Activated CD4-positive, alpha-beta T cell treated with anti-CD3 and anti-CD28 coated beads, Interleukin-2, Interleukin-4, amounts not matched to agents 100 ng/mL and 50 ng/mL, durations not matched to agents 16 hours and 8 hours (primary cell): ENCODE data around the gene CA10.

Experiments used
- DNase-seq: peaks from one replicate; pipeline ENCODE4 v3.0.0-alpha.2; 2020; ENCODE audit warnings: low spot score

The CA10 gene

DNA sequence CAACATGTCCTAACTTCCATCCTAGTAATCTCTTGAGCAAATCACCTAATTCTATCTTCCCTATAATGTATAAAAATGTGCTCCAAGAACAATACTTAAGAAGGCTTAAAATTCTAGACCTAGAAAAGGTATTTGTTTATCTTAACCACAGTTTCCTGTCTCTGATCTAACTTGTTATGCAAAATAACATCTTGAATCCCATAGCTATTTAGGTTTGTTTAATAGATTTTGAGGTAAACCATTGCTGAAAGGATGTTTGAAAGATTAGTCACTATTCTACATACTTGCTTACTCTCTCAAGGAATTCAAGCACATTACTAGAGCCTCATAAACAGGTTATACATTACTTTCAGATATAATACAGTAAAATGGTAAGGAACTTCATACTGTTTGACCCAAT lies 13.0 kb downstream of the CA10 start:
- DNase-seq = no peak

DNA sequence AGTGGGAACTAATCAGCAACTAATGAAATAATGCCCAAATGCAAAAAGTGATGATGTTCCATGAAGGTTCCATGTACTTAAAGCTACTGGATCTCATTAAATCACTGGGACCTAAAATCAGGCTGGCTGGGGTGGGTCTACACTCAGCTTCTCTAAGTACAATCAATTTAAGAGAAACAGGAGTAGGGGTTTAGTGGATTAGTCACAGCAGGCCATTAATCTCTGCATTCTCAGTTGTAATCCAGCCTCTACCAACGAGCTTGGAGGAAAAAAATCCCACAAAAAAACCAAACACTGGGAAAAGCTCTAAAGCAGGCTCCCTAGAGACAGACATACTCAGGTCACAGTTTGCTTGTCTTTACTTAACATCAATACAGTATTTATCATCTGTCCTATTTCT lies 15.0 kb downstream of the CA10 start:
- DNase-seq = no peak

DNA sequence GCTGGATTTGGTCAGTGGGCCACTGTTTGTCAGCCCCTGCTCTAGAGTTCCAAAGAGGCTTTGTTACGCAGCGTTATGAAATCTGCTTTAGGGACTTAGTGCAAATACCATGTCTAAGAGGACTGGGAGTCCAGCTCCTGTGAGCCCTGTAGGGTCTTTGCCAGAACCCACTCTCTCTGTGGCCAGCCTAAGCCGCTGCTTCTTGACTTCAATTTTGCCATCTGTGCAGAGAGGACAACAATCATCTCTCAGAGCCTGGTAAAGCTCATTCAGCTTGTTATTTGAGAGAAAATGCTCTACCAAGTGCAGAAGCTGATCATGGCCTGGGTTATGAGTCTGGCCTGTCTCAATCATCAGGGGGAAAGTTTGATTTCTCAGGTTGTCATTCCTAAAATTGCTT lies 17.9 kb downstream of the CA10 start:
- DNase-seq = no peak

DNA sequence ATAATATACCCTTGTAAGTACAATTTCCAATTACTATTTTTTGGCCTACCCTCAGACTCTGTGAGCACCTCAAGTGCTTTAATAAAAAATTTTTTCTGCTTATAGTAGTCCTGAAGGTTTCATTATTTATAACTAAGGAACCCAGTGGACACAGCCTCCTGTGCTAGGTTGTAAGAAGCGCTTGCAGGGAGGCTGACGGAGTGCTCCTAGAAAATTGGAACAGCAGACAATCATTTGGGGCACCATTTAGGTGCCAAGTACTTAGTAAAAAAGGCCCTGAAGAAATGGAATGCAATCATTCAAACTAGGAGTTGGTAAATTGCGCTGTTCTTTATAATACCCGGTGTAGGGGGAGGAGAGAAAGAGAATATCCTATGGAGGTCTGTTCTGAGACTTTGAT lies 19.8 kb downstream of the CA10 start:
- no peak for DNase-seq

DNA sequence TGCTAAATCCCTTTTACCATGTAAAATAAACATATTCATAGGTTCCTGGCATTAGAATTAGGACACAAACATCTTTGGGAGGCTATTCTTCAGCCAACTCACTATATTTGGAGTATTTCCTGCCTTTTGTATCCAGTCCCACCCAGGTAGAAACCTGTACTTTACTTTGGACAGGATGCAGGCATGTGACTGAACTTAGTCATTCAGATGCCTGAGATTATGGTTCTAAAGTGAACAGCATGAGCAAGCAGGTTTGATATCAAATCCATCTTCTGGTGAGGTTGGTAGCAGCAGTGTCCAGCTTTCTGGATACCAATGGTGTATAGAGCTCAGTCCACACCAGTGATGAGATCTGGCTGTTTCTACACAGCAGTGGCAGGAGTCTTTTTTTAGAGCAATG lies 20.2 kb downstream of the CA10 start:
- DNase-seq = no peak

DNA sequence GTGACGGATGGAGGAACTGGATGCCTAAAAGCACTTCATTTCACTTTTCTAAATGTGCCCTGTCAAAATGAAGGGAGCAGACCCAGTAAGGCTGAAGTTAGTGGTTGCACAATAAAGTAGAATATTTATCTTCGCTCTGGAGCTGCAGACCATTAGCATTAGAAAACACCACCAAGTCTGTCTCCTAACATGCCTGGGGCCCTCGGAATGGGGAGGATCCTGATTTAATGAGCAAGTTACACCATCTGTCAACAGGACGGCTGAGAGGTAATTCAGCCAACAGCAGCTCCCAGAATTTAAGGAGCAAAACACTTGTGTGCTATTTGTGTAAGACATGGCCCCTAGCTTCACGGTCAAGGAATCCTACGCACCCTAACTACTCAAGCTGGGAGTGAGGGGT lies 22.3 kb downstream of the CA10 start:
- no peak for DNase-seq

DNA sequence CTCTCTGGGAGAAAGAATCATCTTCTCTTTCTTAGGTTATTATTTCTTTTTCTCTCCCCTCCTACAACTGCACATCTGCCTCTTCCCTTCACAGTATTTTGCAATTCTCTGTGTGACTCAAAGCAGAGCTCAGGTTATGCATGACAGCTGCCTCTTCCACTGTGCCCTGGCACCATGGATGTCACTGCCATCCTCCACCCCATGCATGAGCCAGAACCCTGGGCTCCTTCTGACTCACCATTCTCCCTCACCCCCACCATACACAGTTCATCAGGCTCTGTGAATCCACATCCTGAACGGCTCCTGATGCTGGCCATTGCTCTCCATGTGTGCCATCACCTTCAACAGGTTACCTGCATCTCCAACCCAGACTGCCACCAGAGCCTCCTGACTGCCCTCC lies 23.9 kb downstream of the CA10 start:
- no peak for DNase-seq

DNA sequence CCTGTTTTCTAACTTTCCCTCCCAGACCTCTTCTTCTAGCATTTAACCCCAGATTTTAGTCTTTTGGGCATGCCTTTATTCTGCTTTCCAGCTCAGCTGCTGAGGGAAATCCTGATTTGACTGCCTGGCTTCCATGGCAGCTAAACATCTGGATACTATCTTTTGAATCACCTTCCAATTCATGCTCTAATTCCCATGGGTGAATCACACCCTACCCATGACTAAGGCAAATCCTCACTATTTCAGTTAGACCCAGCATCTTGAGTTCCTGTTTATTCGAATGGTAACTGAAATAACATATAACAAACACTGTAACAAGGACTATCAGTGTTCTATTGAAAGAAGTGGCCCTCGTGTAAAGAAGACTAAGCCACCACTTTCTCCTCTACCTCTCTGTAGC lies 29.8 kb downstream of the CA10 start:
- DNase-seq = no peak

DNA sequence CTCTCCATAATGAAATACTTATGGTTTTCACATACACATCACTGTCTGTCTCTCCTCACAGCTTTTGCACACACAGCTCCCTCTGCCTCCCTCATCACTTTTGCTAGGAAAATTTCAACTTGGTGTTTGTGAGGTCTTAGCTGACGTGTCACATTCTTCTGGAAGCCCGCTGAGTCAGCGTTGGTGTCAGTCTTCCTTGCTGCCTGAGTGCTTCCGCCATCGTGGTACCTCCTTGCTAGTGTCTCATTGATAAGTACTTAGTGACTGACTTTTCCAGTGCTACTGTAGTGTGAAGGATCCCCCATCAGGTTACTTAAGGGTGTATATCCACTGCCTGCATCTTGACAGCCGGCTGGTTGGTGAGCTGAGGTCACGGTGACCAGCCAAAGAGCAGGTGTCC lies 33.5 kb downstream of the CA10 start:
- no peak for DNase-seq

DNA sequence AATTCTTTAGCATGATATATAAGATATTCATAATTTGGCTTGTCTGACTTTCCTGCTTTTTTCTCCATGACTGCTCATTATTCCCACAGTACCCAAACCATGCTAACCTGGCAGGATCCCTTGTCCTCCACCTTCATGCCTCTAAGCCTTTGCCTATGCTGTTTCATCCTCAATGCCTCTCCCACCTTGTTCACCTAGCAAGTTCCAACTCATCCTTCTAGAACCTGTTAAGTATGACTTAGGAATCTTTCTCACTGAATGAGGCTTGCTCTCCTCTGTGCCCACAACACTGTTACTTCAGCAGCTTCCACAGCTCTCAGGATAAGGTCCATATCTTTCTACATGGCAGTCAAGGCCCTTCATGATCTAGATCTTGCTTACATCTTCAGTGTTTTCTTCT lies 34.0 kb downstream of the CA10 start:
- DNase-seq = no peak

DNA sequence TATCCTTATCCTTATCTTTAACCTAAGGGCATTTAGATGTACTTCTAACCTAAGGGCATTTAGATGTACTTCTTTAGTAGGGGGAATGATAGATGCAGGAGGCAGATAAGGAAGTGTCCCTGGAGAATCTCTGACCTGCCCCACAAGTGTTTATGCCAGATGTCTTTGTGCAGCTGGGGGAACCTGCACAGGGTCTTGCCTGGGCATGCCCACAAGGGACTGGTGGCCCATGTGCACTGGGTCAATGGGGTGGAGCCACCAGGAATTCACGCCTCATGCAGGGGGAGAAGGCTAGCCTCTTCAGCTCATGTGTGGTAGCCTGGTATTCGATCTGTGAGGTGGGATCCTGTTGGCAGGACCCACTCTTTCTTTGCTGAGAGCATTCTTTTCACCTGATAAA lies 38.0 kb downstream of the CA10 start:
- DNase-seq = no peak

DNA sequence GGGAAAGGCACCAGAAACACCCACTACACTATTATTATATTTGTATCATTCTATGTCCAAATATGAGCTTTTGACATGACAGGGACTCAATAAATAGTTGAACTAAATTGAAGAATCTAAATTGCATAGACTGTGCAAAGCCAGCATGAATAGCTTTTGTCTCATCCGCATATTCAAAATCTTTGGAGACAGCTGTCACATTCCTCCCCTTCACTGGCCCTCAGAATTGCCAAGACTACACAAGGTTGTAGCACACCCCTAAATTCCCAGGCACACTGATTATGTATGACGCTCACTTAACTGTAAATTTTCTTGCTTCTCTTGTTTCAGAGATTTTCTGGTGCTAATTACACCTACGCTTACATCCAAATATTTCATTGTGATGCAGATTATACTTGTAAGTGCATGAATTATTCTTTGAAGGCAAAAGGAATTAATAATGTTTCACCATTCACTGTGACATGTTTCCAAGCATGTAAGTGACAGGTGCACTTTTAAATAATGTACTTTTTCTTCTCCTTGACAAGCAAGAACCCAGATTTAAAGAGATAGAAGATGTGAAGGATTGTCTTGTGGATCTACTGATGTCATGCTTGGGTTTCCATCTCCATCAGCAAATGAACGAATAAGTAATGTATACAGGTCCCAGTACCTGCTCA lies 47.5 kb downstream of the CA10 start:
- DNase-seq = no peak

DNA sequence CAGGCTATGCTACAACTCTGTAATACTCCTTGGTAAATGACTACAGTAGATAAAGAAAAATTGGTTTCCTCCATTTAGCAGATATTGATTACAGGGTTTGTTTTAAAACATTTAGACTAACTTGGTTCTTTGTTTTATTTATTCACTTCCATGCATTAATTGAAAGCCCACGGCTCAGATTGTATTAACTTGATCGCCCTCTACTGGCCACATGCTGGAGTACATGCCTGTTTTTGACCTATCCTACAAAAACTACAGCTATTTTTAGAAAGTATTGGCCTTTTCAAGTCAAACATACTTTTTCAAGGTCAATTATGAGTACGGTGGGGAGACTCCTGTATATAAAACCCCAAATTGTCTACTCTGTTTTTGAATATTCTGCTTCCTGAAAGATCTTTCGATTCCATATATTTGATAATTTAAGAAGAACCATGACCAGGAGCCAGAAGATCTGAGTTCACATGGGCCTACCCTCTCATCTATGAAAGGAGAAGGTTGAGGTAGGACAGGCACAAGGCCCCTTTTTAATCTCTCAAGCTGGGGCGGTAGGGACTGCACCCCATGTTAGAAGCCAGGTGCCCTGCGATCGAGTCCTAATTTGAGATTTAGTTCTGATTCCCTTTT lies 51.8 kb downstream of the CA10 start:
- peak; percentile 44 for DNase-seq

DNA sequence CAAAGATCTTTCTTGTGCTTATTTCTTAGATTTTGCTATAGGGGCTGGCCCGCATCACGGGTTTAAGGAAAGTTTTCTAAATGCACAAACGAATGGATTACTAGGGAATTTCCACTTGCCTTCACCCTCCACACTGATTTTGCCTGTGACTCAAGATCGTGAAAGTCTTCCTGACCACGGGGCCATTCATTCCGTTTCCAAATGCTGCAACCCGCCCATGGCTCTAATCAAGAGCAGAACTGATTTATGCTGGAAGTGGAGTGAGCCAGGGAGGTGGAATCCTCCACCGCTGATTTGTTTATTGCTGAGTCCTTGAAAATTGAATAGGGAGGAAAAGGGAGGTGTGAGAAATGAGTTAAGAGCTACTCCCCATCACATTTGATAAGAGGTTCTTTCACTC lies 52.4 kb downstream of the CA10 start:
- DNase-seq = no peak

DNA sequence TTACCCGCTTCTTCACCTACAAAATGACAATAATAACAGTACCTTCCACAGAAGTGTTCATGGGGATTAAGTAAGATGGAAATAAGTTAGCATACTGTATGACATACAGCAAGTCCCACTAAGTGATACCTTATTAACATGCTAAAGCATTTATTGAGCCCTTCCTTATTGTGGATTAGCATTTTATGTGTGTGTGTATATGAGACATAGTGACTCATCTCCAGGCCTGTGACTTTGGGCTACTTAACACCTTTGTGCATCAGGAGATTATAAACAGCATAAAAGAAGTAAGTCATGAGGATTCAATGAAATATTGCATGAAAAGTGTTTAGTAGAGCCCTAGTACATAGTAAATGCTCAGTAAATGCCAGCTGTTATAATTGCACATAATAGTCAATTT lies 52.9 kb downstream of the CA10 start:
- no peak for DNase-seq

DNA sequence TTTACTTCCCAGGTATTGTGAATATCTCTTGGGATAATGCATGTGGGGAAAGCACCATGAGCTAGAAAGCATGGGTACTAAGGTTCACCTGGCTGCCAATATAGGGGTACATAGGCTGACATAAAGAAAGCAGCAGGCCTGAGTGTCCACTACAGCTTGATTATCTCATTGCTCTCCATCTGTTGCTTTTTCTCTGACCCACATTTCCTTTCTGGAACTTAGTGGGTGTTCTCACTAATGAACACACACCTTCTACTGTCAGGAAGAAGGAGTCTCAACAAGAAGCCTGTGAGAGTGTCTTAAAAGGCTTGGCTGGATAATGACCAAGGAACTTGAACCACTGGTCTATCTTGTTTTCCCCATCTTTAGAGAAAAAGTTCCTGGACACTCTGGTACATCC lies 62.5 kb downstream of the CA10 start:
- no peak for DNase-seq

DNA sequence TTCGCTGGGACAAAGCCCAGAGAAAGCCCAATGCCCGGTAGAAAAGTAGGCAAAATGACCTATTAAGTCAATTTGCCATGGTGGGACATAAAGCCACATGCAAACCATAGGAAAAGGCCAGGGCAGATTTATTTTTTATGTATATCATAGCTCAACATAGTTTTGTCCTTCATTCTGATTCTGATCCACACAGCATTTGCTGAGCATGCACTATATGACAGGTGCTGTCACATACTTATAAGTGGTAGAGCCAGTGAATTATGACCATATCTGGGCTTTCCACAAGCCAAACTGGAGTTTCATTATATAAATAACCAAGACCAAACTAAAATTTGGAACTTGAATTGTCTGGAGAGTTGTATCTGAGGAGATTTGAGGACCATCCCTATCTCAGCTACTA lies 74.3 kb downstream of the CA10 start:
- no peak for DNase-seq

DNA sequence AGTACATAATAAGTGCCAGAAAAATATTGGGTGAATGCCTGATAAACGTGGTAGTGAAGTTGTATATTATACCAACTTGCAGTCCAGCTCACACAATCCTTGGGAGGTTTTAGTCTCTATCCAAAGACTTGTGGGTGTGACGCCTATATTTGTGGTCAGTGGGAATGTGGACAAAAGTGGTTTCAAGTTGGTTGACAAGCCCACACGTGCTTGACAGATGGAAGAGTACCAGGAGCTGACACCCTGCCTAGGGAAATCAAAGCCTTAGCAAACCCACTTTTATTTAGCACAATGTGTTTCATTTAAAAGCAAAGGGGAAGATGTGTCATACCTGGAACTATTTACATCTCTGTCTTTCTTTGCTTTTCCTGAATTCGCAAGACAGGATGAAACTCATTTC lies 79.0 kb downstream of the CA10 start:
- DNase-seq = no peak

DNA sequence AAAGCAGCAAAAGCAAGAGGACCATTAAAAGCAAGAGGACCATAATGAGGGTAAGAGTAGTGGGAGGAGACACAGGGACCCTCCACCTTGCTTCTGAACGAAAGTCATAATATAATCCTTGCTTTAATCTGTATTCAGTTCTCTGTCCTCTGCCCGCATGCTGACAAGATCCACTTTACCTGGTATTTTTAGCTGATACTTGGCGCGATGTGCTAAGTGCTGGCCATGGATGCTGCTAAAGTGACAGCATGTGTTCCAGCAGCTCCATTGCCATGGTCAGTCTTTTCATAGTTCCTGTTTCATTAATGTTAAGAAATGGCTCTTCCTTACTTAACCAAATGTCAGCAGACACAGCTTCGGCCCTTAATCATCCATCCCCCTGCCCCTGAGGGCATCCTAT lies 86.8 kb downstream of the CA10 start:
- no peak for DNase-seq

DNA sequence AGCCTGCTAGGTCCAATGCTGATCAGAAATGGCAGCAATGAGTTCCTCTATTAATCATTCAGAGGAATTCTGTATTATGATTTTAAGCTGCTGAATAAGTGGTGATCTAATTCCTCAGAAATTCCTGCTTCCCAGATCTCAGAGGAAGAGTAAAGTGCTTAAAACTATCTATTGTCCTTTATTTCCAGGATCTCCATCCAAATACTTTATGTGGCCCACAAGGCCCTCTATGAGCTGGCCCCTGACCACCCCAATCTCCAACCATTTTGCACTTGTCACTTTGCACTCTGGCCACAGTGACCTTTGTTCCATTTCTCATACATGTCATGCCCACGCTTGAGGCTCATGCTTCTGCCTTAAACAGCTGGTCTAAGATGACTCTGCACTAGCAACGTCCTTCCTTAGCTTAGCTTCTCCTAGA lies 93.7 kb downstream of the CA10 start:
- no peak for DNase-seq

DNA sequence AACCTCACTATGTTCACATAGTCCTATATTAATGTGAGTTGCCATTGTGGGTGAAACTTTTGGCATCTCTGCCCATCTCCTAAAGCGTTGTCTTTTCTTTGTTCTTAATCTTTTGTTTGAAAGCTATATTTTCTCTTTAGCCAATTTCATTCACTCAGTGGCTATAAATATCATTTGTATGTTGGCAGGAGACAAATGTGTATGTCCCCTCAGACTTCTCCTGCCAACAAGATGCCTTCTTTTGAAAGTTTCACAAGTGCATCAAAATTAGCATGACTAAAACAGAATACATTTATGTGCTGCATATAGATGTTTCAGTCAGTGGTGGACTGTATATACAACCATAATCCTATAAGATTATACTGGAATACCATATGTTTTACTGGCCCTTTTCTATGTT lies 109.0 kb downstream of the CA10 start:
- DNase-seq = no peak

DNA sequence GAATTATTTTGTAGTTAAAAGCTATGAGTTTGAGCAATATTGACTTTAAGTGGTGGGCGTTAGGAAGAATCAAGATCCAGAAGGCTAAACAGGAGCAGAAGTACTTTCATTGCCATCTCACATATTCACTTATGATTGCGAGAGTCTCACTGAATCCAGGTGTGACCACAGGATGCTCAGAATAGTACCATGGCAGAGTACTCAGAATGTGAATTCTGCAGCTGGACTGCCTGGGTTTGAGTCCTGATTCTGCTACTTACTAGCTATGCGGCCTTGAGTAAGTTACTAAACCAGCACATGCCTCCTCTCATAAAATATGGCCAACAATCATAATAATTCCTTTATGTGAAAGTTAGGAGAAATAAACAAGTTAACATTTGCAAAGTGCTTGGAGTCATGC lies 109.5 kb downstream of the CA10 start:
- DNase-seq = no peak

DNA sequence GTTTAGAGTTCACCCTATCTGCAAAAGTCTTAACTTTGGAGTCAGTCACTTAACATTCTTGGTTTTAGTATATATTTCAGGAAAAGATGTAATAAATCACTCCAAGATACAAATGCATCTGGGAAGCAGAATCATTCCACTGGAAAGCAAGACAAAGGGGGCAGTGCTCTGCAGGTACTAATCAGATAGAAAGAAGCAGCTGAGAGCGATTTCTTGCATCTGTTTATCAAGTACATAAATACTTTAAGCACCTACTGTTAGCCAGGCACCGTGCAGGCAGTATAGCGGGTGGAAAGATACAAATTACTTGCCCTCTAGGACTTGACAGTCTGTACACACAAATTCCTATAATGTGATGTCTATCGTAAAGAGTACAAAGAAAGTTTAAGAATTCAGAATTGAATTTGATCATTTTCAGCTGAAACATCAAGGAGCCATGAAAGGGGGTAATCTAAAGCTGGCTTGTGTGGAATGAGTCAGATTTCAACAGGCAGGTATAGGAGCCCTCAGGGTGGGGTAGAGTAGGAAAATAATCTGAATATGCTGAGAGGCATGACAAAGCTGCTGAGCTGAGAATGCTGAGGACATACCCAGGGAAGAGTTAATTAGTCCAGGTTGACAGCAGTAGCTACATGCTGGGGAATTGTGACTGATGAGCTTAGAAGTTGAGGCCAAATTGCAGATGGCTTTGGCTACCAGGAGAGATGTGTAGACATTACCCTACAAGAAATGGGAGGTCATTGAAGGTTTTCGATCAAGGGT lies 110.2 kb downstream of the CA10 start:
- no peak for DNase-seq

DNA sequence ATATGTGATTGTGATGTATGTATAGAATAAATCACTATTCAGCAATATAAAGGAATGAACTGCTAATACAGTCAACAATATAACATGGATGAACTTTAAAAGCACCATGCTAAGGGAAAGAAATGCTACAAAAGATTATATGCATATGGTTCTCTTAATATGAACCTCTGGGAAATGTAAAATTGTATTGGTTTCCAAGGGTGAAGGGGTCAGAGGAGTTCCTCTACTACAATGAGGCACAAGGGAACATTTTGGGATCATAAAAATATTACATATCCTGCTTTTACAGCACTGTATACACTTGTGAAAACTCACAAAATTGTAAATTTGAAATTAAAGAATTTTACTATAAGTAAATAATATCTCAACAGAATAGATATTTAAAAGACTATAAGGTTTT lies 111.4 kb downstream of the CA10 start:
- DNase-seq = no peak
